Right atrium auricular region (tissue), 2 donors: Measurements from ENCODE around the gene TRIM29. TPM values are rescaled to one million over a fixed set of nuclear protein-coding genes. Genes with fewer than 3 reads are reported as not detected.

Experiments used
- DNase-seq: peaks from one replicate; pipeline ENCODE4 v3.0.0-alpha.2; 2019; ENCODE audit warnings: low spot score
- H3K27ac ChIP-seq, 2 donors: fragments of 200-600 bp; sonication (generic); 1 replicate in 1 of 2; 2 replicates in 1 of 2; pipeline ENCODE4 v1.5.1; 2016 to 2019
- H3K27me3 ChIP-seq, 2 donors: fragments of 200-600 bp; sonication (generic); one replicate each; pipeline versions ENCODE4 v1.5.1 to v1.6.0; 2017 to 2019
- H3K36me3 ChIP-seq: fragments of 200-600 bp; sonication (generic); one replicate; pipeline ENCODE4 v1.5.1; 2016
- H3K4me1 ChIP-seq, 2 donors: fragments of 200-600 bp; sonication (generic); one replicate each; pipeline versions ENCODE4 v1.5.1 to v1.6.0; 2017 to 2019
- H3K4me3 ChIP-seq, 2 donors: fragments of 200-600 bp; sonication (generic); 1 replicate in 1 of 2; 2 replicates in 1 of 2; pipeline ENCODE4 v1.5.1; 2017 to 2019; ENCODE audit warnings: mild to moderate bottlenecking in 1 of 2, moderate library complexity in 1 of 2
- H3K9me3 ChIP-seq, 2 donors: fragments of 200-600 bp; sonication (generic); one replicate each; pipeline ENCODE4 v1.5.1; 2019
- CTCF ChIP-seq, 2 donors: fragments of 200-600 bp; sonication (generic); IDR thresholded peaks; one replicate each; pipeline ENCODE4 v1.5.1; 2019; ENCODE audit warnings: antibody characterized with exemption in 2 of 2
- total RNA-seq, 2 donors: library from RNA; depleted of rRNA; stranded (reverse); fragments of >200 nt; gene quantifications; one replicate each; pipeline ENCODE4 v1.1.0, GENCODE V29; 2016

TRIM29 gene
- total RNA-seq, 2 donors from 2014 or later = 0.85 to 2.7 TPM

- Histone ChIP-seq H3K4me3 (peak overlapping the region; percentile 38 to 47), H3K9me3 (peaks cover 0 to 10% of the 10 kb centered on the region in 2 donors), H3K27ac (no peak overlapping the region), H3K4me1 (peaks cover 0 to 25% of the 10 kb centered on the region in 2 donors), H3K36me3 (no peaks in the 10 kb centered on the region), H3K27me3 (peaks cover 0 to 5% of the 10 kb centered on the region in 2 donors)
- TF ChIP-seq CTCF (IDR thresholded peaks at IDR 0.05) = peak; percentile 93 to 99
- DNase-seq = peak; percentile 67
Observed at GRCh38 chr11:120168960-120169681, 31.2 kb upstream of the TRIM29 start.

GRCh38 chr11:120168108-120168959, 30.4 kb upstream of the TRIM29 start:
- peaks cover 0 to 5% of the 10 kb centered on the region in 2 donors for H3K27me3 ChIP-seq
- H3K36me3 ChIP-seq = no peaks in the 10 kb centered on the region
- peaks cover 0 to 10% of the 10 kb centered on the region in 2 donors for H3K9me3 ChIP-seq
- DNase-seq = no peak
- no peak for TF ChIP-seq CTCF (IDR thresholded peaks at IDR 0.05)
- H3K4me3 ChIP-seq = peak overlapping the region; percentile 38 to 47
- H3K27ac ChIP-seq = no peak overlapping the region
- H3K4me1 ChIP-seq = peaks cover 0 to 25% of the 10 kb centered on the region in 2 donors

GRCh38 chr11:120167659-120168058, 29.7 kb upstream of the TRIM29 start:
- H3K4me3 ChIP-seq = no peak overlapping the region
- H3K36me3 ChIP-seq = no peaks in the 10 kb centered on the region
- H3K4me1 ChIP-seq = peaks cover 0 to 25% of the 10 kb centered on the region in 2 donors
- H3K9me3 ChIP-seq = peaks cover 0 to 10% of the 10 kb centered on the region in 2 donors
- no peak for TF ChIP-seq CTCF (IDR thresholded peaks at IDR 0.05)
- peak; percentile 51 for DNase-seq
- H3K27me3 ChIP-seq = peaks cover 0 to 5% of the 10 kb centered on the region in 2 donors
- H3K27ac ChIP-seq = no peak overlapping the region

GRCh38 chr11:120160436-120160835, 22.5 kb upstream of the TRIM29 start:
- H3K36me3 ChIP-seq = no peaks in the 10 kb centered on the region
- H3K4me3 ChIP-seq = no peak overlapping the region
- no peaks in the 10 kb centered on the region for H3K4me1 ChIP-seq
- H3K27me3 ChIP-seq = no peaks in the 10 kb centered on the region
- H3K9me3 ChIP-seq = peaks cover 0 to 10% of the 10 kb centered on the region in 2 donors
- DNase-seq = no peak
- no peak overlapping the region for H3K27ac ChIP-seq
- no peak for TF ChIP-seq CTCF (IDR thresholded peaks at IDR 0.05)

GRCh38 chr11:120153221-120153620, 15.3 kb upstream of the TRIM29 start:
- H3K4me3 ChIP-seq = no peak overlapping the region
- no peaks in the 10 kb centered on the region for H3K4me1 ChIP-seq
- H3K36me3 ChIP-seq = no peaks in the 10 kb centered on the region
- no peak for TF ChIP-seq CTCF (IDR thresholded peaks at IDR 0.05)
- no peaks in the 10 kb centered on the region for H3K27me3 ChIP-seq
- no peaks in the 10 kb centered on the region for H3K9me3 ChIP-seq
- no peak for DNase-seq
- H3K27ac ChIP-seq = no peak overlapping the region
